ENCODE results near the gene HOXA5.

DNA sequence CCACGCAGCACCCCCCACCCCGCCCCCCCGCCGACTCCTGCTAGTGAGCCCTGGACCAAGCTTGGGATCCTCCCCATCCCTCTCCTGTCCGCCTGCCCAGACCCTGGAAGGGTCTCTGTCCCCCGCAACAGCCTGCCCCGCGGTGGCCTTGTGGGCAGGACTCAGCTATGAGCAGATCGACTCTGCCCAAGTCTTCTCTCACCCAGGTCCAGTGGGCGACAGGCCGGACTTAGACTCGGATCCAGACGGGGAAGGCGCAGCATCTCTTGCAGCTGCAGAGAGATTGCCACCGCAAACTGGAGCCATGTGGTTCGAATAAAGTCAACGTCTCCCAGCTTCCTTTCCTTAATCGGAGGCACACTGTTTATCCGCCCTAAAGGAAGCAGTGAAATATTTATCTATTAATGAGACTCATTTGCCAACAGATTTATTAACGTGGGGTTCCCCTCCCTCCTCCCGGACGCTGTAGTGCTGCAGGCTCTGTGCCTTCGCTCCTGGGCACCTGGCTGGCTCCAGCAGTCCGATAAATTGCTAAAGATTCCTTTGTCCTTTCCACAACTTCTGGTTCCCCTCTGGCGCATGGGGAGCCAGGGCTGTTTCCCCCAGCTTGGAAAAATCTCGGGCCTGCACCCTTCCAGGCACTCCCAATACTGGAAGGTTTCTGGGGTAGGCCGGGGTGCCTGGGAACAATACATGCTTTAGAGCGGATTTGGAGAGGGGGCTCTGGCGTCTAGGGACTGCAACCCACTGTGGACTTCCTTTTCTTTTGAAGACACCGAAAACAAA, 13.6 kb upstream of the HOXA5 start:
- TF ChIP-seq, protein P1, sequence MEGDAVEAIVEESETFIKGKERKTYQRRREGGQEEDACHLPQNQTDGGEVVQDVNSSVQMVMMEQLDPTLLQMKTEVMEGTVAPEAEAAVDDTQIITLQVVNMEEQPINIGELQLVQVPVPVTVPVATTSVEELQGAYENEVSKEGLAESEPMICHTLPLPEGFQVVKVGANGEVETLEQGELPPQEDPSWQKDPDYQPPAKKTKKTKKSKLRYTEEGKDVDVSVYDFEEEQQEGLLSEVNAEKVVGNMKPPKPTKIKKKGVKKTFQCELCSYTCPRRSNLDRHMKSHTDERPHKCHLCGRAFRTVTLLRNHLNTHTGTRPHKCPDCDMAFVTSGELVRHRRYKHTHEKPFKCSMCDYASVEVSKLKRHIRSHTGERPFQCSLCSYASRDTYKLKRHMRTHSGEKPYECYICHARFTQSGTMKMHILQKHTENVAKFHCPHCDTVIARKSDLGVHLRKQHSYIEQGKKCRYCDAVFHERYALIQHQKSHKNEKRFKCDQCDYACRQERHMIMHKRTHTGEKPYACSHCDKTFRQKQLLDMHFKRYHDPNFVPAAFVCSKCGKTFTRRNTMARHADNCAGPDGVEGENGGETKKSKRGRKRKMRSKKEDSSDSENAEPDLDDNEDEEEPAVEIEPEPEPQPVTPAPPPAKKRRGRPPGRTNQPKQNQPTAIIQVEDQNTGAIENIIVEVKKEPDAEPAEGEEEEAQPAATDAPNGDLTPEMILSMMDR (tag by site-specific recombination; IDR thresholded peaks at IDR 0.05) = no peak
- TF ChIP-seq ZSCAN23 (tag by site-specific recombination; IDR thresholded peaks at IDR 0.05) = no peak
- TF ChIP-seq, protein P2, sequence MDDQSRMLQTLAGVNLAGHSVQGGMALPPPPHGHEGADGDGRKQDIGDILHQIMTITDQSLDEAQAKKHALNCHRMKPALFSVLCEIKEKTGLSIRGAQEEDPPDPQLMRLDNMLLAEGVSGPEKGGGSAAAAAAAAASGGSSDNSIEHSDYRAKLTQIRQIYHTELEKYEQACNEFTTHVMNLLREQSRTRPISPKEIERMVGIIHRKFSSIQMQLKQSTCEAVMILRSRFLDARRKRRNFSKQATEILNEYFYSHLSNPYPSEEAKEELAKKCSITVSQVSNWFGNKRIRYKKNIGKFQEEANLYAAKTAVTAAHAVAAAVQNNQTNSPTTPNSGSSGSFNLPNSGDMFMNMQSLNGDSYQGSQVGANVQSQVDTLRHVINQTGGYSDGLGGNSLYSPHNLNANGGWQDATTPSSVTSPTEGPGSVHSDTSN (CRISPR knock-in tag; IDR thresholded peaks at IDR 0.05) = no peak
- no peak for TF ChIP-seq ZNF366 (tag by site-specific recombination; conservative IDR thresholded peaks at IDR 0.05)
- TF ChIP-seq MEIS1 (CRISPR knock-in tag; IDR thresholded peaks at IDR 0.05; ENCODE audit: borderline replicate concordance) = no peak
- TF ChIP-seq ZNF138 (tag by site-specific recombination; IDR thresholded peaks at IDR 0.05; ENCODE audit: borderline replicate concordance) = no peak
